ENCODE measurements around the gene ITM2B.
A peak's percentile ranks its signal among the peaks of the same experiment; 100 is the strongest.

ITM2B gene

GRCh38 chr13:48231933-48232332 is 1.1 kb upstream of the ITM2B start:
- H3K4me3 ChIP-seq (replicated peaks; ENCODE audit: low read depth, low read length) = no peak overlapping the region
- H3K36me3 ChIP-seq (ENCODE audit: control insufficient read depth, insufficient read depth, low read length) = no peaks in the 10 kb centered on the region; the same call in 1 of the 2 replicates
- no peak for DNase-seq (ENCODE audit: extremely low read depth, insufficient read length)
- no peaks in the 10 kb centered on the region; the same call in none of the 2 replicates for H3K27me3 ChIP-seq (replicated peaks; ENCODE audit: control insufficient read depth, insufficient read depth, low read length)
- no peak for TF ChIP-seq CTCF (IDR thresholded peaks at IDR 0.05; ENCODE audit: insufficient read depth, low read length, poor library complexity, severe bottlenecking)

GRCh38 chr13:48232420-48233045 is 473 bp upstream of the ITM2B start:
- Histone ChIP-seq H3K27me3 (replicated peaks; ENCODE audit: control insufficient read depth, insufficient read depth, low read length) (no peaks in the 10 kb centered on the region; the same call in none of the 2 replicates), H3K4me3 (replicated peaks; ENCODE audit: low read depth, low read length) (peak overlapping the region; percentile 90), H3K36me3 (ENCODE audit: control insufficient read depth, insufficient read depth, low read length) (no peaks in the 10 kb centered on the region; the same call in 1 of the 2 replicates)
- no peak for TF ChIP-seq CTCF (IDR thresholded peaks at IDR 0.05; ENCODE audit: insufficient read depth, low read length, poor library complexity, severe bottlenecking)
- DNase-seq (ENCODE audit: extremely low read depth, insufficient read length) = no peak

GRCh38 chr13:48233889-48234488 is 983 bp downstream of the ITM2B start:
- Histone ChIP-seq H3K36me3 (ENCODE audit: control insufficient read depth, insufficient read depth, low read length) (no peaks in the 10 kb centered on the region; the same call in 1 of the 2 replicates), H3K27me3 (replicated peaks; ENCODE audit: control insufficient read depth, insufficient read depth, low read length) (no peaks in the 10 kb centered on the region; the same call in none of the 2 replicates), H3K4me3 (replicated peaks; ENCODE audit: low read depth, low read length) (peak overlapping the region; percentile 90)
- no peak for TF ChIP-seq CTCF (IDR thresholded peaks at IDR 0.05; ENCODE audit: insufficient read depth, low read length, poor library complexity, severe bottlenecking)
- no peak for DNase-seq (ENCODE audit: extremely low read depth, insufficient read length)

- TF ChIP-seq CTCF (IDR thresholded peaks at IDR 0.05; ENCODE audit: insufficient read depth, low read length, poor library complexity, severe bottlenecking) = no peak
- Histone ChIP-seq H3K36me3 (ENCODE audit: control insufficient read depth, insufficient read depth, low read length) (no peaks in the 10 kb centered on the region; the same call in 1 of the 2 replicates), H3K4me3 (replicated peaks; ENCODE audit: low read depth, low read length) (no peak overlapping the region; the same call in none of the 2 replicates), H3K27me3 (replicated peaks; ENCODE audit: control insufficient read depth, insufficient read depth, low read length) (no peaks in the 10 kb centered on the region; the same call in none of the 2 replicates)
- peak; percentile 58 for DNase-seq (ENCODE audit: extremely low read depth, insufficient read length)
These were observed 1.7 kb downstream of the ITM2B start for GRCh38 chr13:48234566-48235340.

GRCh38 chr13:48235341-48236135 is 2.5 kb downstream of the ITM2B start:
- Histone ChIP-seq H3K36me3 (ENCODE audit: control insufficient read depth, insufficient read depth, low read length) (no peaks in the 10 kb centered on the region; the same call in 1 of the 2 replicates), H3K4me3 (replicated peaks; ENCODE audit: low read depth, low read length) (no peak overlapping the region), H3K27me3 (replicated peaks; ENCODE audit: control insufficient read depth, insufficient read depth, low read length) (no peaks in the 10 kb centered on the region; the same call in none of the 2 replicates)
- DNase-seq (ENCODE audit: extremely low read depth, insufficient read length) = no peak
- no peak for TF ChIP-seq CTCF (IDR thresholded peaks at IDR 0.05; ENCODE audit: insufficient read depth, low read length, poor library complexity, severe bottlenecking)
